GM12891 (cell line): ENCODE data around the gene USP9Y.

Experiments
- PAX5 ChIP-seq: IDR thresholded peaks from 2 replicates; pipeline ENCODE4 v1.6.1; 2011; ENCODE audit warnings: low read length, moderate library complexity, mild to moderate bottlenecking; ENCODE audit not compliant: insufficient read depth, severe bottlenecking
- POLR2A ChIP-seq: IDR thresholded peaks from 2 replicates; pipeline ENCODE4 v1.6.1; 2011; ENCODE audit warnings: low read depth, low read length, control low read depth
- POLR2AphosphoS5 ChIP-seq: IDR thresholded peaks from 2 replicates; pipeline ENCODE4 v1.6.1; 2011; ENCODE audit warnings: low read depth, low read length, control low read depth
- SPI1 ChIP-seq: IDR thresholded peaks from 2 replicates; pipeline ENCODE4 v1.6.1; 2011; ENCODE audit warnings: low read depth, low read length, control low read depth
- TAF1 ChIP-seq: IDR thresholded peaks from 2 replicates; pipeline ENCODE4 v1.6.1; 2011; ENCODE audit warnings: low read depth, low read length, control low read depth

DNA sequence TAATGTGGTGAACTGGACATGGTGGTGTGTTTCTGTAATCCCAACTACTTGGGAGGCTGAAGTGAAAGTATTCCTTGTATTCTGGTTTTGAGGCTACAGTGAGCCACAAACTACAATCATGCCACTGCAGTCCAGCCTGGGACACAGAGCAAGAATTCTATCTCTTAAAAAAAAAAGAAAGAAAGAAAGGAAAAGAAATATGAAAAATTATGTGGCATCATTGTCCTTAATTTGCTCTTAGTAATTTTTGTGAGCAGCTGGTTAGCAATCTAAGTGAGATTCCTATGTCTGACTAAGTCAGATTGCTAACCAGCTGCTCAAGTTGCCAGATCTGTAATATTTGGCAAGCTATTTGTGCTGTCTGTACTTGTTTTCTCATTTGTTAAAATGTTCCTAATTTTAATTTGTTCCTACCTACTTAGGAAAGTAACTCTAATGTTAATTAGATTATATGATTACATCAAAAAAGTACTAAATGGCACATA is 154.8 kb downstream of the USP9Y start:
- TF ChIP-seq POLR2A (no peak), POLR2AphosphoS5 (no peak), TAF1 (no peak), PAX5 (no peak), SPI1 (no peak)
